Measurements from ENCODE around the gene ADTRP. TPM values are rescaled to one million over a fixed set of nuclear protein-coding genes. Genes with fewer than 3 reads are reported as not detected.

The ADTRP gene
- total and polyA plus RNA-seq, 12 donors, result 0.20 to 1.1 (median 0.35) TPM; not detected in 5

DNA sequence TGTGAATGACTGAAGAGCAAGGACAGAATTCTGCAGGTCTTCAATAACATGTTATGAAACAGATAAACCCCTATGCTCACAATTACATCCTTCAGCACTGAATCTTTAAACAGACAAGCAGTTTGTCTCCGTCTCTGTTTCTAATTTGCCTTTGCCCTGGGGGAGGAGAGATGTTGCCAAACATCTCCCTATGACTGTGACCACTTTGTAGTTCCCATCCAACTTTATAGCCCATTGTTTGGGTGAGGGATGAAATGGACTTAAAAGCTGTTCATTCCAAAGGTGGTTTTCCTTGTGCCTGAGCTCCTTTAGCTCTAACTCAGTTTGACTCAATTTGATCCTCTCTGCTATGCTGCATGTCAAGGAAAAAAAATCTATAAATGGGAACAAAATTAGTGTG, 19.5 kb upstream of the ADTRP start:
- Histone ChIP-seq H3K27me3 (no peaks in the 10 kb centered on the region), H3K36me3 (replicated peaks in 1 of 2) (no peaks in the 10 kb centered on the region), H3K9me3 (replicated peaks in 1 of 3) (peaks cover 0 to 2% (median 0%) of the 10 kb centered on the region in 3 donors), H3K4me3 (no peak overlapping the region), H3K27ac (no peak overlapping the region), H3K4me1 (replicated peaks in 1 of 2) (peaks cover 12 to 16% of the 10 kb centered on the region in 2 donors)
- DNase-seq, result no peak
- no peak for TF ChIP-seq POLR2A (IDR thresholded peaks at IDR 0.05)
- TF ChIP-seq, protein P1, sequence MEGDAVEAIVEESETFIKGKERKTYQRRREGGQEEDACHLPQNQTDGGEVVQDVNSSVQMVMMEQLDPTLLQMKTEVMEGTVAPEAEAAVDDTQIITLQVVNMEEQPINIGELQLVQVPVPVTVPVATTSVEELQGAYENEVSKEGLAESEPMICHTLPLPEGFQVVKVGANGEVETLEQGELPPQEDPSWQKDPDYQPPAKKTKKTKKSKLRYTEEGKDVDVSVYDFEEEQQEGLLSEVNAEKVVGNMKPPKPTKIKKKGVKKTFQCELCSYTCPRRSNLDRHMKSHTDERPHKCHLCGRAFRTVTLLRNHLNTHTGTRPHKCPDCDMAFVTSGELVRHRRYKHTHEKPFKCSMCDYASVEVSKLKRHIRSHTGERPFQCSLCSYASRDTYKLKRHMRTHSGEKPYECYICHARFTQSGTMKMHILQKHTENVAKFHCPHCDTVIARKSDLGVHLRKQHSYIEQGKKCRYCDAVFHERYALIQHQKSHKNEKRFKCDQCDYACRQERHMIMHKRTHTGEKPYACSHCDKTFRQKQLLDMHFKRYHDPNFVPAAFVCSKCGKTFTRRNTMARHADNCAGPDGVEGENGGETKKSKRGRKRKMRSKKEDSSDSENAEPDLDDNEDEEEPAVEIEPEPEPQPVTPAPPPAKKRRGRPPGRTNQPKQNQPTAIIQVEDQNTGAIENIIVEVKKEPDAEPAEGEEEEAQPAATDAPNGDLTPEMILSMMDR (IDR thresholded peaks at IDR 0.05), result no peak
- WGBS, 4 donors, result 76 to 100% (median 89%) methylated on average over 1 of the region's 1 CpG
- intact Hi-C loops (cut with DNase I), result no loop called here

DNA sequence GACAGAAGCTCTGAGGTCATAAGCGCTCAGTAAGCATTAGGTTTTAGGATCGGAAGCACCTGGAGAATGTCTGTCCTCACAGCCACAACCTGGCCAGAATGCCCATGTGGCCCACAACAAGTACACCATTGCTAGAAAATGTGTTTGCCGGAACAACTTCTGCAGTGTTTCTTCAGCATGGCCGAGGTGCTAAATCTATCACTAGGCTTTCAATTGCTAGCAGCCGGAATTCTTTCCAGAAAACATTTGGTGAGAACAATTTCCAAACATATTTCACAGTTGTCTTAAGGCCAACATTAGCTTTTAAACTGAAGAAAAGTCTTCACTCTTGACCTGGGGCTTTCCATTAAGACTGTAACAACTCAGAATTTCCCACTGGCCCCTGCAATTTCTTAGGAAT, 18.2 kb upstream of the ADTRP start:
- Histone ChIP-seq H3K9me3 (replicated peaks in 1 of 3) (peaks cover 0 to 7% (median 0%) of the 10 kb centered on the region in 3 donors), H3K27ac (no peak overlapping the region), H3K4me1 (replicated peaks in 1 of 2) (peaks cover 12 to 16% of the 10 kb centered on the region in 2 donors), H3K4me3 (no peak overlapping the region), H3K27me3 (no peaks in the 10 kb centered on the region), H3K36me3 (replicated peaks in 1 of 2) (no peaks in the 10 kb centered on the region)
- intact Hi-C loops (cut with DNase I), result no loop called here
- DNase-seq, result no peak
- 87 to 94% (median 91%) methylated on average over 5 of the region's 5 CpGs for WGBS, 4 donors
- TF ChIP-seq POLR2A (IDR thresholded peaks at IDR 0.05), result no peak
- TF ChIP-seq, protein P1 (IDR thresholded peaks at IDR 0.05), result no peak

DNA sequence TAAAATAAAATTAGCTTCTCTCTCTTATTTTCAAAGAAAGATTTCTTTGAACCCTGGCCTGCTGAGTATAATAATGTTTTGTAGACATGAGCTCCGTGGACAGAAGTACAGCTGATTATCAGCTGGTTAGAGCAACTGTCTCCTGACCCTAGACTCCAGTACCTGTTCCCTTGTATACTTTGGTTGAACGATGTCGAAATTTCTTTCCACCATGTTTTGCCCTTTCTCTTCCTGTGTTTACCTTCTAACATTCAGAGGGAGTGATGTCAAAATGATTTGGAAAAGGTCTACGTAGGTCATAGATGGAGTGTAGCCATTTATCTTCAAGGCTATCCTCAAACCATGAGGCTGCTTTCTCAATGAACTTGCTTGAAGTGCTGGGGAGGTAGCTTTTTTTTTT, 16.8 kb upstream of the ADTRP start:
- peak overlapping the region in 4 of 5 donors; percentile 44 to 79 (median 76) for H3K27ac ChIP-seq
- intact Hi-C loops (cut with DNase I), result no loop called here
- TF ChIP-seq, protein P1 (IDR thresholded peaks at IDR 0.05), result no peak
- no peak for TF ChIP-seq POLR2A (IDR thresholded peaks at IDR 0.05)

DNA sequence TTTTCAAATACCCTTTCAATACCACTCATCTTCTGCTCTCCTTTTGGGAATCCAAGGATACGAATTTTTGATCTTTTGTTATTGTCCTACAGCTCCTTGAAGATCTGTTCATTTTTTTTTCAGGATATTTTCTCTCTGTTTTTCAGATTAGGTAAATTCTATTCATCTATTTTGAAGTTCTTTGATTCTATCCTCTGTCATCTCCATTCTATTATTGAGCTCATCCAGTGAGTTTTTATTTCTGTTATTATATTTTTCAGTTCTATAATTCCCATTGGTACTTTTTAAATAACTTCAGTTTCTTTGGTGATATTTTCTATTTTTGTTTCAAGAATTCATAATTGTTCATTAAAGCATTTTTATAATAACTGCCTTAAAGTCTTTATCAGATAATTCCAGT, 14.7 kb upstream of the ADTRP start:
- Histone ChIP-seq H3K4me1 (replicated peaks in 1 of 2) (peaks cover 12 to 16% of the 10 kb centered on the region in 2 donors), H3K4me3 (no peak overlapping the region), H3K27me3 (no peaks in the 10 kb centered on the region), H3K27ac (no peak overlapping the region), H3K9me3 (replicated peaks in 1 of 3) (peaks cover 0 to 7% (median 0%) of the 10 kb centered on the region in 3 donors), H3K36me3 (replicated peaks in 1 of 2) (no peaks in the 10 kb centered on the region)
- intact Hi-C loops (cut with DNase I), result no loop called here
- TF ChIP-seq, protein P1 (IDR thresholded peaks at IDR 0.05), result no peak
- TF ChIP-seq POLR2A (IDR thresholded peaks at IDR 0.05), result no peak
- no peak for DNase-seq
- WGBS, 4 donors, result 78 to 90% (median 84%) methylated on average over 1 of the region's 1 CpG

More for the DNA sequence above, 16.8 kb upstream of the ADTRP start:
- Histone ChIP-seq H3K9me3 (replicated peaks in 1 of 3) (peaks cover 0 to 7% (median 0%) of the 10 kb centered on the region in 3 donors), H3K4me1 (replicated peaks in 1 of 2) (peaks cover 12 to 16% of the 10 kb centered on the region in 2 donors), H3K4me3 (peak overlapping the region in 1 of 4 donors; percentile 42), H3K27me3 (no peaks in the 10 kb centered on the region), H3K36me3 (replicated peaks in 1 of 2) (no peaks in the 10 kb centered on the region)
- WGBS, 4 donors, result 47 to 60% (median 55%) methylated on average over 4 of the region's 4 CpGs
- DNase-seq, result peak in 1 of 7 donors; percentile 0
